HG02852 (cell line): ENCODE measurements around the gene LRCH1.

Source experiments
- ATAC-seq: cut with Tn5 transposase; IDR thresholded peaks from one replicate; pipeline ENCODE4 v1.9.1; 2021; ENCODE audit warnings: mild to moderate bottlenecking, moderate library complexity; ENCODE audit not compliant: unreplicated experiment

Gene LRCH1

DNA sequence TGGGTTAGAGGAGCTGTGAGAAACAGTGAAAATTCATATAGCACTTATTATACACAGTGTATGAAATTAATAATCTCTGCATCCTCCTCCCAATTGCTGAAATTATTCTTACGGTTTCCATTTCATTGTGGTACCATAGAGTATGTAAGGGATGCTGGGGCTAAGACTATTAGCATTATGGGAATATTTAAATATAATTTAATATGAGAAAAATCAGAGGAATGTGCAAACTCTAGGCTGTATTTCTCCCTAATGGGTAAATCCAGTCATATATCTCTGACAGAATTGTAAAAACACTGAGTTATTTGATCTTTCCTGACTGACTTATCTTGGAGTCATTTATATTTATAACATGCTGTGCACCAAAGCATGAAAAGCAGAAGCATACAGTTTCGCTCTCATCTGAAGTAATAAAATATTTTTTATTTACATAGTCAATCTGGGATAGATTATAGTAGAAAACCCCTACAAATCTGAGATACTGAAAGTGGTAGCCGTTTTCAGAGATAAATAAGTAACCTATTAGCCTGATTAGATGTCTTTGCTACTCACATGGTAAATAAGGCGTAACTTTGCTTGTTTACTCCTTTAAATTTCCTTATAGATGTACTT is 34.9 kb downstream of the LRCH1 start:
- ATAC-seq, result peak; percentile 56

DNA sequence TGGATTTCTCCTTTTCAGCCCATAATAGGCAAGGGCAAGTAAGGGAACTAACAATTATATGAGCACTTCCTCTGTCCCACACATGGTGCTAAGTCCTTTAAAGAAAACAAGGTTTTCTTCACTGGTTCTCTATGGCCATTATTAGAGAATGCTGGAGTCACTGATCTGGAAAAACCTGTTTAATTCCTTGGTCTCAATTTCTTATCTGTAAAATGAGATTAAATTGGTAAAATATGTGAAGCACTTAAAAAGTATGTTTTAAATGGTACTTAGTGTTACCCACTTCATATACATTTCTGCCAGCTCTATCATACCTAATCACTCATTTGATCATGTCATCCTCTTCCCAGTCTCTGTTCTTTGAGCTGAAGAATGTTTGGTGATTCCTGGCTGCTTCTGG is 39.4 kb downstream of the LRCH1 start:
- ATAC-seq, result no peak

DNA sequence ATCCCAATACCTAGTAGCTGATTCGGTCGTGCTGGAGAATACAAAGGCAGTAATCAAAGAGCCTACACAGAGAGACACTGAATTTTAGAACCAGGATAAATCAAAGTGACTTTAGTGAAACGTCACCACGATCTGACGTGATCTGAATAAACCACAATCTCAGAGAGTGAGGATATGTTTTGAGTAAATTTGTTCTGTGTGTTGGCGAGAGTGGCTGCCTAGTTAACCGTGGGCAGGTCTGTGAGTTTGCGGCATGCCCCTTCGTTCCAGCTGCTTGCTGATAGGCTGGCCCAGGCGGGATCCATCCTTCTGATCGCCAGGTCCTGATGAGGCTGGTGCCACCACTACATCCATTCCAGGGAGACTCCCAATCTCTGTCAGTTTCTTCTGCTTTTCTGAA is 40.4 kb downstream of the LRCH1 start:
- ATAC-seq, result peak; percentile 51

GRCh38 chr13:46594374-46595078 is 41.6 kb downstream of the LRCH1 start:
- no peak for ATAC-seq

- no peak for ATAC-seq
These were observed 42.3 kb downstream of the LRCH1 start for GRCh38 chr13:46595136-46595884.

GRCh38 chr13:46595885-46596275 is 42.9 kb downstream of the LRCH1 start:
- ATAC-seq, result no peak

- ATAC-seq, result no peak
These were observed 43.5 kb downstream of the LRCH1 start for GRCh38 chr13:46596466-46596865.

DNA sequence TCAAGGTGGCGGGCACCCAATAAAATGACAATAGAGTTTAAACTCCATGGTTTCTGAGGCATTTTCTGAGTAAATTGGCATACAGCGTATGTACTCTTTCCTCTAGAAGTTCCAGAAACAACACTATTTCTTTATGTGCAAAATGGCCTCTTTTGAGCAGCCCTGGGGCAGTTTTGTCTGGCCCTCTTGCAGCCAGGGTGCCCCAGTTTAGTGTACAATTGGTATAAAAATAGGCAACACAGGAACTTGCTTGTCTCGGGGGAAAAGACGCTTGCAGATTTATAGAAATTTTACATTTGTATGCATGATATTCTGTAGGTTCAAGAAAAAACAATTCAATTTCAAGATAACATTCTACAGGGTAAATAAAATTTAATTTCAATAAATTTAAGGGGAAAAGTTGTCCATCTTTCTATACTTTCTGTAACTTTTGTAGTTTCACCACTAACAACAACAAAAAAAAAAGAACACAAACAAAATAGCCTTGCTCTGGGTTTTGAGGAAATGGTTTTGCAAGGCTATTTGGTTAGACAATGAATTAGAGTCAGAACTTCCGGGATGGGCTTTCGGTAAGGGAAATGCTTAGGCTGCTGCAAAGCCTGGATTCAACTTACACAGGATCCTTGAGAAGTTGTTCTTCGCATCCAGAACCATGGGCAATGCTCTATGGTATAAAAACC is 45.3 kb downstream of the LRCH1 start:
- peak; percentile 34 for ATAC-seq

DNA sequence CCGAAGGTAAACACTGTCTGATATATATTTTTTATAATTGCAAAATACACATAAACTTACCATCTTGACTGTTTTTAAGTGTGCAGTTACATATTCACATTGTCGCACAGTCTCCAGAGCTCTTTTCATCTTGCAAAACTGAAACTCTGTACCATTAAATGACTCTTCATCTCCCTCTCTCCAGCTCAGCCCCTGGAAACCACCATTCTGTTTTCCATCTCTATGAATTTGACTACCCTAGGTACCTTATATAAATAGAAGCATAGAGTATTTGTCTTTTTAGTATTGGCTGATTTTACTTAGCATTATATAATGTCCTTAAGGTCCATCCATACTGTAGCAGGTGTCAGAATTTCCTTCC is 45.8 kb downstream of the LRCH1 start:
- peak; percentile 66 for ATAC-seq

DNA sequence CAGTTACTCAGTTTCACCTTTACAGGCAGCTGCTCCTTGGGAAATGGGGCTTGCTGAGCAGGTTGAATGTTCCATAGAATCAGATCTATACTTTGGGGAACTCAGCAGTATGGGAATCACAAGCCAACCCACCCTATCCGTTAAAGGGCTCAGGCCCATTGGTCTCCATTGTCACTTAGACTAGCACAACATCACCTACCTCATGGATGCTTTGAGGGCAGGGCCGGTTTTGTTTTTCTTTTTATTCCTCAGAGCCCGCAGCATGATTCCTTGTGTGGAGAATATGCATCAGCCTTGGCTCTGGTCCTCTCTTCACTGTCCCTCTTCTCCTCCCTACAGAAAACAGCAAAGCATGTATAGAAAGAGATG is 48.0 kb downstream of the LRCH1 start:
- ATAC-seq, result no peak

DNA sequence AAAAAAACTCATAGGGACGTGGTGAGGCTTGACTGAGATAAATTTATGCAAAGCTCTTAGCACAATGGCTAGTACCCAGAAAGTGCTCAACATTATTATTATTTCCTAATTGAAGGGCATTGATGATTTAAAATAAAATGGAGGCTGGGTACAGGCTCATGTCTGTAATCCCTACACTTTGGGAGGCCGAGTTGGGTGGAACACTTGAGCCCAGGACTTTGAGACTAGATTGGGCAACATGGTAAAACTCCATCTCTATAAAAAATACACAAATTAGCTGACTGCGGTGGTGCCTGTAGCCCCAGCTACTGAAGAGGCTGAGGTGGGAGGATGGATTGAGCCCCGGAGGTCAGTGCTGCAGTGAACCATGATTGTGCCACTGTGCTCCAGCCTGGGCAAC is 49.6 kb downstream of the LRCH1 start:
- no peak for ATAC-seq

- no peak for ATAC-seq
These were observed 50.2 kb downstream of the LRCH1 start for GRCh38 chr13:46603165-46603603.

- ATAC-seq, result no peak
These were observed 51.4 kb downstream of the LRCH1 start for GRCh38 chr13:46604226-46604990.

GRCh38 chr13:46605076-46605824 is 52.3 kb downstream of the LRCH1 start:
- no peak for ATAC-seq

DNA sequence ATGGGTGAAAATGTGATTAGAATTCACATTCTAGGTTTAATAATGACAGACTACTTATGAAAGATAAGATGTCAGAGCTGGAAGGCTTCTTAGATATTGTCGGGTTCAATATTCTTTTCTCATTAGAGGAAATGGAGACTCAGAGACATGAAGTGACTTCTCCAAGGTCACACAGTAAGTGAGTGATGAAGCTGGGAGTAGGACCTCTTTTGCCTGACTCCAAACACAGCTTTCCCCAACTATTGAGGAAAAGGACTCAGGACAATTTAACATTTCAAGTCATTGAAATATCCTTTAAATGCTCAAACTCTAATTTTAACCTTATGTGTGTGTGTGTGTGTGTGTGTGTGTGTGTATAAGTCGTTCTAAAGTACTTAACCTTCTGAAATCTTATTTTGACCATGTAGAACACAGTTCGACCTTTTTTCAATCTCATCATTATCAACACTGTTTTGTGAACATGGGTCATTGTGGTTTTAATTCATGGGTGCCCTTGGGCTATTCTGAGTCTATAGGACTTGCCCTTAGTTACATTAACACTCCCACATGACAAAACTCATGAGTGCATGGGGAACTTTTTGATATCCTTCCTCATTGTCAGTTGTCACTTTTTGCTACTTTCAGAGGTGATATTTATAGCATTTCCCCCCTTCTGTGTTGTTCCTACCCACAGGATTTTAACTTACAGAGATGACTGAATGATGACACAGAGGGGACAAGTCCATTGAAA is 53.0 kb downstream of the LRCH1 start:
- peak; percentile 58 for ATAC-seq

- ATAC-seq, result no peak
These were observed 54.0 kb downstream of the LRCH1 start for GRCh38 chr13:46606970-46607369.

- peak; percentile 39 for ATAC-seq
These were observed 55.0 kb downstream of the LRCH1 start for GRCh38 chr13:46607768-46608564.

- no peak for ATAC-seq
These were observed 56.1 kb downstream of the LRCH1 start for GRCh38 chr13:46609052-46609451.

GRCh38 chr13:46609726-46610125 is 56.8 kb downstream of the LRCH1 start:
- no peak for ATAC-seq
